HPDE6-E6E7 (cell line): ENCODE results near the gene SLU7.

Experiments used
- DNase-seq: peaks from one replicate; pipeline ENCODE4 v3.0.0; 2011; ENCODE audit warnings: missing footprints; ENCODE audit errors: extremely low spot score

Gene SLU7

DNA sequence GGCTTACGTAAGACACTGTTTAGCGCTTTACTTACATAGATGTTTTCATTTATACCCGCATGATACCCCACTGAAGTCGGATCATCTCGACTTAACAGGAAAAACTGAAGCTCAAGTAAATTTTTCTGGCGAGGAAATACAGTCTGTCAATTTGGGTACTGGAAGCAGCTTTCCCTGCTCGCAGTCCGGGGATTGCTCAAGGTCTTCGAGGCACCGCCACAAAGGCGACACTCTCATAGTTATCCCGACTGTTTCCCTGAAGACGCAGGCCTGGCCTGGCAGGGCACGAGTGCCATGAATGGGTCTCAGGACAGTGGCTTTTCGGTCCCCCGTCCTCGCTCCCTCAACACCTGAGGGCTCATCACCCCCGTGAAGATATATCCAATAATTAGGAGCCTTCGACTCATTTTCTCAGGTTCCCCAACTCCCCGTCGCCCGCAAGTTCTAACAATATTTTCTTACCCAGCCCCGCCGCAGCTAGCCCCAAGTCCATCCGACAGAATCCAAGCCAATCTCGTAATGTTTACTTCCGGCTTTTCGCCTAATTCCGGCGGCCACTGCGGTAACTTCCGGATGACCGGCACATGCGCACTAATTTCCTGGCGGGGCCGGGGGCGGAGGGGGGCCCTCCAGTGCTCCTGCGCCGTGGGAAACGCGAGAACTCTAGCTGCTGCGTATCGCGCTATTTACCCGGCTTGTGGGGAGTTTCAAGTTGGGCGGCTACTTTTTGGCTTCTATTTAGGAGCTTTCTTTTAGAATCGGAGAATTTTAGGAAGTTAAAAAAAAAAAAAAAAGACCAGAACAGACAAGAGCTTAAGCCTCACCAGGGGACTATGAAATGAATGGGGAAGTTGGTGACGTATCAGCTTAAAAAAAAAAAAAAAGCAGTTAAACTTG, at the start of gene SLU7:
Gene SLU7, minus strand, starts transcription at position 521 of the 897 bp plus-strand sequence. CDS start 3,787 bp downstream, outside the sequence.
- DNase-seq = peak; percentile 94

- no peak for DNase-seq
These were observed 49.6 kb upstream of the SLU7 start for GRCh38 chr5:160468363-160468975.

DNA sequence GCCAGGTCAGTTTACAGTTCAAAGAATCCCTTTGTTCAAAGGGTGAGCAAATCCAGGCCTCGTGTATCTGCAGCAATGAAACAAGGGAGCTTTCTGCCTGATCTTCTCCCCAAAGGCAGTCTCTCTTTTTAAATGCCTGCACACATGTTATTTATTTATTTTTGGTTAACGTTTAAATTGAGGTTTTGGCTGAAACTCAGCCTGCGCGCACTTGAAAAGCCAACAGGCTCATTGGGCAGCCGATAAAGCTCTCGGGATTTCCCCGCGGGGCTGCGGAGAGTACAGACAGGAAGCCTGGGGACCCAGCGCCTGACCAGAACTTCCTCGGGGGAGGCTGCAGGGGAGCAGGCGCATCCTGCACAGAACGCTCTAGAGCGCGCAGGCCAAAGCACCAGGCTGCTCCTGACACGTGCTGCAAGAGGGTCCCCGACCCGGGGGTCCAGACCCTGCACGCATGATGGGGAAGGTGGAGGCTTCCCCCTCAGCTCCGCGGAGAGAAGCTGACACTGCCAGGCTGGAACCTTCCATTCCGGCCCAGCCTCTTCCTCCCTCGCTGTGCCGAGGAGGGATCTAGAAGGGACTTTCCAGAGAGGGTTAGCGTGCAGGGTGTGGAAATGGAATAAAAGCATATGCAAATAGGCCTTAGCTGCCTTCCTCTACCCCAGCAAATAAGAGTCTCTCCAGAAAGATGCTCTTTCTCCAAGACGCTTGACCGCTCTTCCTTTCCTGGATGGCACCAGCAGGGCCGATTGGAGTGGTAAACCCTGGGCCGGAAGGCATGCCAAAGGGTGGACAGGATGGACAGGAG, 48.9 kb upstream of the SLU7 start:
- DNase-seq = no peak

DNA sequence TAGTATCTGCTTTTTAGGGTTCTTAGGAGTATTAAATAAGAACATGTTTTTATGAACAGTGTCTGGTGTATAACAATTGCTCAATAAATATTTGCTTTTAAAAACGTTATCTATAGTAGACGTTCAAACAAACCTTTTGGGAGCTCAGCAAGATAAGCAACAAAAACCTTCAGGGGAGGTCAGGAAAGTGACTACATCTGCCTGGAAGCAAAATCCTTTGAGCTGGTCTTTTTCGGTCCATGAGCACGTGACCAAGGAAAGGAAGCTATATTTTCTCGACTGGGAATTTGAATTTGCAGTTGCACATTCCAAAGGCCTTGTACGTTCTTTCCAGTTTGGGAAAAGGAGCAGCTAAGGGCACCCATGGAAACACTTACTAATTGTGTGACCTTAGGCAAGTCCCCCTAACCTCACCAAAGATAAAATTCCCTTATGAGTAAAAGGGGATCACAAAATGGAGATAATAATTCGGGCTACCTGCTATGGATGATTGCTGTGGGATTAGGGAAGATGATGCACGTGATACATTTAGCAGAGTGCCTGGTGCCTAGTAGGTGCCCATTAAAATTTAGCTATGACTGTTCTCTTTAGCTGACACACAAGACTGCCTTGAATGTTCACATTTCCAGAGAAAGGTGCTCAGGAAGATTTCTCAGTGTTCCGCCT, 48.1 kb upstream of the SLU7 start:
- no peak for DNase-seq

- no peak for DNase-seq
These were observed 47.2 kb upstream of the SLU7 start for GRCh38 chr5:160466116-160466515.

DNA sequence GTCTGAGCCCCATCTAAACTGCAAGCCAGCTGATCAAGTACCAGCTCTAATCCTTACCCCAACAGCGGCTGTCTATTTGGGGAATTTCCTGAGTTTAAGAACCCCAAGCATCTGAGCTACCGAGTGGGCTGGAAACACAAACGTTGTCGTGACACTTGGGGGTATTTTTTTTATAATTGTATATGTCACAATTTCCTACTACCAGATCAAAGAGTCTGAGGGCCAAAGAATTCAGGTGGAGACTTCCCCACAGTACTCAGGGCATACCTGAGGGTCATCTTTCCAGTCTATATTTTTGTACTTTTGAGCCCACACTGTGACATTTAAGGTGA, 45.6 kb upstream of the SLU7 start:
- no peak for DNase-seq

DNA sequence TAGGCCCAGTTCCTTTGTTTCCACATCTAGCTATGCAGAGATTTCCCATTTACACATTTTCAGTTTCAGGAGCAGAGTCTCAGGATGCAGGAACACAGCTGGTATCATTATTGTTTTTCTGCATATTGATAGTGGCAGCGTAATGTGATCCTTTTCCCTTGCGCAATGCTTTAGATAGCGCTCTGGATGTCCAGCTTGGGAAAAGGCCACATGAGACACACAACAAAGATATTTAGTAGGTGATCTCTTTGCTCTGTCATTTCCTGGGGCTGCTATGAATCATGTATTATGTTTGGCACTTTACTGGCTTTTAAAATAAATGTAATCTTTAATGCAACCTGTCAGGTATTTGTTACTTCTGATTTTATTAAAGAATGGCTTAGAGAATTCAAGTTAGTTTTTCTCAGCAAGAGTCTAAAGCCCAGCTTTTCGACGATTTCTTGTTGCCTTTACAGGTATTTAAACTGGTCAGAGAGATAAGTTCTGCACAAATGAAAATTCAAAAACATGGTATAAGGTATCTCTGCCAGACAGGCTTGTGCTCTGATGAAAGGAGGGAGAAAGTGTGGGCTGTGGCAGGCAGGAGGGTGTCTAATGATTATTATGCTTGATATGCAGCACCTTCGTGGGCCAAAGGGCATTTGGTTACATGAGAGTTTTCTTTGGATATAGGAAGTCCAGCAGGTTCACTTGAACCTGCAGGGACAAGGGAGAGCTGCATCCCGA, 45.0 kb upstream of the SLU7 start:
- peak; percentile 68 for DNase-seq

DNA sequence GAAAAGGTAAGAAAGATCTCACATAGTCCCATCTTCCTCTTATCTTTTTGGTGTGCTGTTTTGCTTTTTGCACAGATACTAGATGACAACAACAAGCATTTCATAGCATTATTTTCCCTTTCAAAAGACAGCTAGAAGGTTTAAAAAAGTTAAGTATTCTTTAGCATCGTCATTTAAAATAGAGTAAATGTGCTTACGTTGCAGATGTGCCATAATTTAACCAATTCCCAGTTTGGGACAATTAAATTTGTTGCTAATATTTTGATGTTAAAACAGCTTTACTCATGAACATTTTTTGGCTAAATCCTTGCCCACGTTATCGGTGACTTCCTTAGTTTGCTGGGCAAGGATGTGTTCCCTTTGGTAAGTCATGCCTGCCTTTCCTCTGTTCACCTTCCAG, 44.3 kb upstream of the SLU7 start:
- DNase-seq = no peak

DNA sequence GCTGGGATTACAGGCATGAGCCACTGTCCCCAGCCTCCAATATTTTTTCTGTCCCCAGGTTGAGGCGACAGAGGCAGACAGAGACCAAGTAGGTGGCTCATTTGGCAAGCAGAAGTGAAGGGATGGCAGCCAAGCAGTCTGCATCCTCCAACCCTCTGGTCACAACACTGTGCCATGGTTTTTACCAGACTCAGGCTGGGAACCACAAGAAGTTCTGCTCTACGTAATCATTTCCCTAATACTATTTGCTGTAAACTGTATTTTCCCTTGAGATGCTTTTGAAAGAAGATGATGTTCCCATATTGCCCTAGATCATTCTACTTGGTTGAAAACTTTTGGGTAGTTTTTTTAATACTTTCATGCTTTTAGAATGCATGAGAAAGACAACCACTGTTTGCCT, 43.3 kb upstream of the SLU7 start:
- DNase-seq = no peak

- no peak for DNase-seq
These were observed 42.5 kb upstream of the SLU7 start for GRCh38 chr5:160461378-160461777.

- DNase-seq = no peak
These were observed 41.6 kb upstream of the SLU7 start for GRCh38 chr5:160460377-160461049.

GRCh38 chr5:160458806-160459800, 40.2 kb upstream of the SLU7 start:
- no peak for DNase-seq

DNA sequence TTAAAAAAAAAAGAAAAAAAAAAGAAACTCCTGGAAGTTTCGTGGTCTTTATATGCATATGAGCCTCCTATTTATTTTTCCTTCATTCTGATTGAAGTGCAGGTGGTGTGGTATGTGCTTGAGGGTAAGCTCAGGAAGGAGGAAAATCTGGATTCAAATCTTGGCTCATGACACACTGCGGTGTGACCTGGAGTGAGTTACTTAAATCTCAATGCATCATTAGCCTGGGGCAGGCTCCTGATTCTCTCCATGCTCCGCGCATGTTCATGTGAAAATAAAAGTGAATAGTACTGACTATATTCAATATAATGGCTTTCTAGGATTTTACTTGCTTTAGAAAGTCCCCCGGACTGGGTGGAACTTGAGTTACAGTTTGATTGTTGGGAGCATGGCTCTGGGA, 38.4 kb upstream of the SLU7 start:
- DNase-seq = no peak

GRCh38 chr5:160456480-160457177, 37.7 kb upstream of the SLU7 start:
- DNase-seq = no peak

DNA sequence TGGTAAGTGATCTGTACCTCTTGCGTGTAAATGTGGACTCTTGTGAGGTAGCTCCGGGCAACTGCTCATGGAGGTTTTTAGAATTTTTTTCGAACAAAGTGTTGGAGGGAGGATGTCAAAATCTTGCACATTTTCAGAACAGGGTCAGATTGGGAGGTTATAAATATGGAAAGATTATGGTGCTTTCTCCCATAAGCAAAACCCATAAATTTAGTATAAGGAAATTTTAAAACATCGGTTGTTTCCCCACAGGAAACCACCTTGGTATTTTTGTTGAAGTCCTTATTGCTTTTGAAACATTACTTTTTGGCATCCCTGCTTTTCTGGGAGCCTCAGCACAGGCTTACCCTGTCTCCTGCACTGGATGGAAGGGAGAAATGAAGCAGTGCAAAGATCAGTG, 36.7 kb upstream of the SLU7 start:
- no peak for DNase-seq

DNA sequence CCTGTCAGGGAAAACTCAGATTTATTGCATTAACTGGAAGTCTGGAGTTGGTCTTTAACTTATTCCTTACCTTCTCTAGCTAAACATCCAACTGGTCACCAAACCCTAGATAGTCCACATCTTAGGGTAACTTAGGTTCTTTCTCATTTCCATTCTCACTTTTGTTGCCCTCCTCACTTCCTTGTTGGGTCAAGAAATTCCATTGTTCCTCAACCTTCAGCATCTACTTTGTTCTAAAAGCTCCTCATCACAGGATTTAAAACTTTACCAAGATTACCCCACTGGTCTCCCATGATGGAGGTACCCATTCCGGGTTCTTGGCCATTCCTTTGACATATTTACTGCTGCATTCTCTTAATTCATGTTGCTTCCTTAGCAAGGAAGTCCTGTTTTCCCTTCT, 34.9 kb upstream of the SLU7 start:
- DNase-seq = no peak

GRCh38 chr5:160452795-160453194, 33.9 kb upstream of the SLU7 start:
- DNase-seq = no peak

DNA sequence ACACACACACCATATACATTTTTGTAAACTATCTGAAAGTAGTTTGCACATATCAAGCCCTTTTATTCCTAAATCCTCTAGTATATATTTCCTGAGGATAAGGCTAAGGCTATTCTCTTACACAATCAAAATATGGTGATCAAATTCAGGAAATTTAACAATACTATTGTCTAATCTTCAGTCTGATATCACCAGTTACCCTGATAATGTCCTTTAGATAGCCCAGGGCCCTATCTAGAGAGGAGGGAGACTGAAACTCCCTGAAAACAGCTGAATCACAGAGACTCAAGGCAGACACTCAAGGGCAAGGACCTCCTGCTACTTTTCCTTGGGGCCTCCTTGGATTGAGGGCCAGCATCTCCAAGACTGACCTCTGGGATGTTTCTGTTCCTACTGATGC, 33.2 kb upstream of the SLU7 start:
- no peak for DNase-seq

GRCh38 chr5:160451281-160451680, 32.4 kb upstream of the SLU7 start:
- no peak for DNase-seq
